ENCODE data around the gene PAEP.

DNA sequence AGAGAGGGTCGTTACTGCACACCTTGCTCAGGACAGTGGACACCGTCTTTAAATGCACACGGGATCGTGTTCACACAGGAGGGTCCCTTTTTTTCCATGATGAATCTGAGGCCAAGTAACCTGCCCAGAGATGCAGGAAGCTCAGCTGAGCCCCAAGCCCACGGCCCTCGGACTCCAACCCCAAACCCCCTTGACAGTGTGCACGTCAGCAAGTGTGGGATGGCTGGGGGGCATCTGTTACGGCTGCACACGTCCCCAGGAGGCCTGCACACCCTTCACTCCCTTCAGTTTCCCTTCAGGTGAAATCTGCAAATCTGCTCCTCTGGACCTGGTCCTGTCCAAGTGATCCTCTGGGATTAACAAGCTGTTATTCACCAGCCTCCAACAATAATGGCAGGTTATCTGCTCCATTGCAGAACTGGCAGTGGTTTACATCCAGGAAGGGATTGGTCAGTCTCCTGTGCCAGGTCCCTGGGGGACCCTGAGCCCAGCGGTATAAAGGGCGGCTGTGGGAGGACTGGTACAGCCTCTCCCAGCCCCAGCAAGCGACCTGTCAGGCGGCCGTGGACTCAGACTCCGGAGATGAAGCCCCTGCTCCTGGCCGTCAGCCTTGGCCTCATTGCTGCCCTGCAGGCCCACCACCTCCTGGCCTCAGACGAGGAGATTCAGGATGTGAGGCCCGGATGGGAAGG is 40.5 kb upstream of the PAEP start, which contains the start of gene LCN1:
- TF ChIP-seq TAF1 (IDR thresholded peaks at IDR 0.05; ENCODE audit: borderline replicate concordance, insufficient read depth, low read length) (no peak), SIN3A (IDR thresholded peaks at IDR 0.05; ENCODE audit: borderline replicate concordance, insufficient read depth, low read length) (no peak)
- TF ChIP-seq, protein P1, sequence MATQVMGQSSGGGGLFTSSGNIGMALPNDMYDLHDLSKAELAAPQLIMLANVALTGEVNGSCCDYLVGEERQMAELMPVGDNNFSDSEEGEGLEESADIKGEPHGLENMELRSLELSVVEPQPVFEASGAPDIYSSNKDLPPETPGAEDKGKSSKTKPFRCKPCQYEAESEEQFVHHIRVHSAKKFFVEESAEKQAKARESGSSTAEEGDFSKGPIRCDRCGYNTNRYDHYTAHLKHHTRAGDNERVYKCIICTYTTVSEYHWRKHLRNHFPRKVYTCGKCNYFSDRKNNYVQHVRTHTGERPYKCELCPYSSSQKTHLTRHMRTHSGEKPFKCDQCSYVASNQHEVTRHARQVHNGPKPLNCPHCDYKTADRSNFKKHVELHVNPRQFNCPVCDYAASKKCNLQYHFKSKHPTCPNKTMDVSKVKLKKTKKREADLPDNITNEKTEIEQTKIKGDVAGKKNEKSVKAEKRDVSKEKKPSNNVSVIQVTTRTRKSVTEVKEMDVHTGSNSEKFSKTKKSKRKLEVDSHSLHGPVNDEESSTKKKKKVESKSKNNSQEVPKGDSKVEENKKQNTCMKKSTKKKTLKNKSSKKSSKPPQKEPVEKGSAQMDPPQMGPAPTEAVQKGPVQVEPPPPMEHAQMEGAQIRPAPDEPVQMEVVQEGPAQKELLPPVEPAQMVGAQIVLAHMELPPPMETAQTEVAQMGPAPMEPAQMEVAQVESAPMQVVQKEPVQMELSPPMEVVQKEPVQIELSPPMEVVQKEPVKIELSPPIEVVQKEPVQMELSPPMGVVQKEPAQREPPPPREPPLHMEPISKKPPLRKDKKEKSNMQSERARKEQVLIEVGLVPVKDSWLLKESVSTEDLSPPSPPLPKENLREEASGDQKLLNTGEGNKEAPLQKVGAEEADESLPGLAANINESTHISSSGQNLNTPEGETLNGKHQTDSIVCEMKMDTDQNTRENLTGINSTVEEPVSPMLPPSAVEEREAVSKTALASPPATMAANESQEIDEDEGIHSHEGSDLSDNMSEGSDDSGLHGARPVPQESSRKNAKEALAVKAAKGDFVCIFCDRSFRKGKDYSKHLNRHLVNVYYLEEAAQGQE (IDR thresholded peaks at IDR 0.05; ENCODE audit: insufficient read depth in 1 of 2, low read depth in 2 of 2, low read length in 2 of 2), result no peak
